ENCODE results near the gene PLEKHA6.

DNA sequence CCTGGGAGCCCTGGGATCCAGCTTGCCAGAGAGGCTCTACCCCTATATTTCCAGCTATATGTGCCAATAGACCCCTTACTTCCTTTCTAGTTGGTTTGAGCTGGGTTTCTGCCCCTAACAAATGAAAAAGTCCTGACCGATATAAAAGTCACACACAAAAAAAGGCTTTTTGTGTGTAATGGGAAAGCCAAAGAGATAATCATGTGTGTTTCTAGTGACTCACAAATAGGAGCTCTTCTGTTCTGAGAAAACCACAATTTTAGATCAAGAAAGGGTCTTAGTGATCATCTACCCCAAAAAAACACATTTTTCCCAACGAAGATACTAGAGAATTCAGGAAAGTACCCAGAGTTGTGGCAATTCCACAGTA is 23.0 kb upstream of the PLEKHA6 start:
- TF ChIP-seq, protein P1, sequence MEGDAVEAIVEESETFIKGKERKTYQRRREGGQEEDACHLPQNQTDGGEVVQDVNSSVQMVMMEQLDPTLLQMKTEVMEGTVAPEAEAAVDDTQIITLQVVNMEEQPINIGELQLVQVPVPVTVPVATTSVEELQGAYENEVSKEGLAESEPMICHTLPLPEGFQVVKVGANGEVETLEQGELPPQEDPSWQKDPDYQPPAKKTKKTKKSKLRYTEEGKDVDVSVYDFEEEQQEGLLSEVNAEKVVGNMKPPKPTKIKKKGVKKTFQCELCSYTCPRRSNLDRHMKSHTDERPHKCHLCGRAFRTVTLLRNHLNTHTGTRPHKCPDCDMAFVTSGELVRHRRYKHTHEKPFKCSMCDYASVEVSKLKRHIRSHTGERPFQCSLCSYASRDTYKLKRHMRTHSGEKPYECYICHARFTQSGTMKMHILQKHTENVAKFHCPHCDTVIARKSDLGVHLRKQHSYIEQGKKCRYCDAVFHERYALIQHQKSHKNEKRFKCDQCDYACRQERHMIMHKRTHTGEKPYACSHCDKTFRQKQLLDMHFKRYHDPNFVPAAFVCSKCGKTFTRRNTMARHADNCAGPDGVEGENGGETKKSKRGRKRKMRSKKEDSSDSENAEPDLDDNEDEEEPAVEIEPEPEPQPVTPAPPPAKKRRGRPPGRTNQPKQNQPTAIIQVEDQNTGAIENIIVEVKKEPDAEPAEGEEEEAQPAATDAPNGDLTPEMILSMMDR (IDR thresholded peaks at IDR 0.05) = no peak
- no peak for TF ChIP-seq POLR2A (IDR thresholded peaks at IDR 0.05)

All from testis (tissue), 2 donors.